Dendritic cell treated with granulocyte-macrophage colony-stimulating factor and Interleukin-4, amounts not matched to agents 40 ng/mL and 50 ng/mL, for 4 days (primary cell): Measurements from ENCODE around the gene CAPN10.
"Not testable (repeated sequence)": the region's sequence is repeated elsewhere in the genome, so short reads cannot be mapped to it uniquely, and the experiment has no call there.

Source experiments
- H3K27ac Mint-ChIP-seq: one replicate; pipeline ENCODE4 v1.8.0; 2022; ENCODE audit warnings: mild to moderate bottlenecking, mixed read lengths
- H3K27me3 Mint-ChIP-seq: one replicate; pipeline ENCODE4 v1.8.0; 2022; ENCODE audit warnings: mild to moderate bottlenecking, mixed read lengths
- H3K36me3 Mint-ChIP-seq: one replicate; pipeline ENCODE4 v1.8.0; 2022; ENCODE audit warnings: low read depth, mixed read lengths
- H3K4me1 Mint-ChIP-seq: one replicate; pipeline ENCODE4 v1.8.0; 2022; ENCODE audit warnings: low read depth, mixed read lengths
- H3K4me3 Mint-ChIP-seq: one replicate; pipeline ENCODE4 v1.8.0; 2022; ENCODE audit warnings: mild to moderate bottlenecking, moderate library complexity, mixed read lengths
- H3K9me3 Mint-ChIP-seq: one replicate; pipeline ENCODE4 v1.8.0; 2022; ENCODE audit warnings: mixed read lengths
- intact Hi-C: fragments of 100-400 bp; cut with micrococcal nuclease; formaldehyde crosslinking; loops from one replicate; pipeline ENCODE4 v1.15.0; 2022

Gene CAPN10

DNA sequence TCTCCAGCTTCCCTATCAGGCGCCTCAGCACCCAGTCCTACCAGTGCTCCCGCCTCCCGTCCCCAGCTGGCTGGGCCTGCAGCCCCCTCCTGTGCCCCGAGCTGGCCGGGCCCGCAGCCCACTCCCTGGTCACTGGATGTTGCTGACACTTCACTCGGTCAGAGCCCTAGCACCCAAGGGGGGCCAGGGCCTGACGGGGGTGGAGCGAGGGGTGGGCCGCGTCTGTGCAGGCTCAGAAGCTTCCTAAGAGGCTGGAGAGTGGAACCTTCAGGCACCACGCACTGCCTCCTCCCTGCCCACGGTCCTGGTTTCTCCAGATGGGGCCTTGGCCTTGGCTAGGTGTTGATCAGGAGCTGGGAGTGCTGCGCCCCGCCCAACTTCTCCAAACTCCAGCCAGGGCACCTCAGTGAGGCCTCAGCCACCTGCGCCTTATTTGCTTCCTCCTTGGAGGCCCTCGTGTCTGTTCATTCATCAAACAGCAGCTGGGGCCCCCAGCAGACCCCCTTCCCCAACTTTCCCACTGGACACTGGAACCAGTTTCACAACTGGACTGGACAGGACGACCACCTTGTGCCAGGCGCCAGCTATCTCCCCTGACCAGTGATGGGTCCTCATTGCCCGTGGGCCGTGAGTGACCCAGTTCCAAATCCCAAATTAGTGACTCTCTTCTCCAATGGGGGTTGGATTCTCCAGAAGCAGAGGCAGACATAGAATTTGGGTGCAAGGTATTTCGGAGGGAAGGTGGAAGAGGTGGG lies 16.7 kb downstream of the CAPN10 start:
- H3K4me1 Mint-ChIP-seq: peaks cover 30% of the 10 kb centered on the region
- no peaks in the 10 kb centered on the region for H3K27me3 Mint-ChIP-seq
- H3K36me3 Mint-ChIP-seq: peaks cover 54% of the 10 kb centered on the region
- no peak overlapping the region for H3K4me3 Mint-ChIP-seq
- H3K9me3 Mint-ChIP-seq: no peaks in the 10 kb centered on the region
- intact Hi-C loops: loop anchor here (5.0 kb wide), 1 partner anchor 34 kb away; no protein-coding TSS in a partner anchor
- H3K27ac Mint-ChIP-seq: no peak overlapping the region

- Mint-ChIP-seq H3K4me3 (no peak overlapping the region), H3K27ac (no peak overlapping the region), H3K4me1 (peaks cover 30% of the 10 kb centered on the region), H3K36me3 (peaks cover 48% of the 10 kb centered on the region), H3K27me3 (no peaks in the 10 kb centered on the region), H3K9me3 (no peaks in the 10 kb centered on the region)
- intact Hi-C loops: loop anchor here (5.0 kb wide), 1 partner anchor 33 kb away; no protein-coding TSS in a partner anchor
Measured at GRCh38 chr2:240603846-240604245, 17.3 kb downstream of the CAPN10 start.

- Mint-ChIP-seq H3K4me1 (peaks cover 30% of the 10 kb centered on the region), H3K9me3 (no peaks in the 10 kb centered on the region), H3K36me3 (peaks cover 43% of the 10 kb centered on the region), H3K27ac (peak overlapping the region; percentile 31), H3K27me3 (no peaks in the 10 kb centered on the region), H3K4me3 (peak overlapping the region; percentile 7)
- intact Hi-C loops: loop anchor here (5.0 kb wide), 1 partner anchor 33 kb away; no protein-coding TSS in a partner anchor
Measured at GRCh38 chr2:240604291-240604938, 17.9 kb downstream of the CAPN10 start.

DNA sequence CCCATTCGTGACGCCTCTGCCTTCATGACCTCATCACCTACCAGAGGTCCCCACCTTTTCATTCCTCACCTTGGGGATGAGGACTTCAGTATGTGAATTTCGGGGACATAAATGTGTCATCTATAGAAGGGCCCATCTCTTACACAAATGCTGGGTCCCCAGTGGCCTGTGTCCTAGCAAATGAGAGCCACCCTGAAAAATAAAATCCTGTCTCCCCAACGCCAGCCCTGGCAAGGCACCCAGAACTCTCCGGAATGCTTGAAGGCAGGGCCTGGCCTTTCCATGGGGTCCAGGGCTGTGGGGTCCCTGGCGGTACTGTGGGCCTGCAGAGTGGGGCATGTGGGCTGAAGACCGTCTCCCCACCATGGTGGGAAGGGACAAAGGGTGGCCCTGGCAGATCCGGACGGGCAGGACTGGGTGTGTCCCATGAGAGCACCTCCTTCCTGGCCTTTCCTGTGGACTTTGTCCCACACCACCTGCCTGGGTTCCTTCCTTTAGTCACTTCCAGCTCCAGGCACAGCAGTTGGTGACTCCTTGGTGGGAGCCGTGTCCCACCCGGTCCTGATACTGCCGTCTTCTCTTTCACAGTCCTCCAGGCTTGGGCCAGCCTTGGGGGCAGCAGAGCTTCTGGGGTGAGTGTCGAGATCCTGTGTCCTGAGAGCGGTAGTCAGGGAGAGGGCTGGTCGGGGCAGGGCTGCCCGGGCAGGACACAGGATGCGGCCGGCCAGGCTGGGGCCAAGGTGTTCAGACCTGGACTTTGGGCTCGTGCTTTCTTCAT lies 18.6 kb downstream of the CAPN10 start:
- intact Hi-C loops: loop anchor here (5.0 kb wide), 1 partner anchor 32 kb away; no protein-coding TSS in a partner anchor
- no peaks in the 10 kb centered on the region for H3K9me3 Mint-ChIP-seq
- peaks cover 36% of the 10 kb centered on the region for H3K36me3 Mint-ChIP-seq
- H3K27ac Mint-ChIP-seq: peak overlapping the region; percentile 31
- peaks cover 30% of the 10 kb centered on the region for H3K4me1 Mint-ChIP-seq
- H3K4me3 Mint-ChIP-seq: no peak overlapping the region
- H3K27me3 Mint-ChIP-seq: no peaks in the 10 kb centered on the region

DNA sequence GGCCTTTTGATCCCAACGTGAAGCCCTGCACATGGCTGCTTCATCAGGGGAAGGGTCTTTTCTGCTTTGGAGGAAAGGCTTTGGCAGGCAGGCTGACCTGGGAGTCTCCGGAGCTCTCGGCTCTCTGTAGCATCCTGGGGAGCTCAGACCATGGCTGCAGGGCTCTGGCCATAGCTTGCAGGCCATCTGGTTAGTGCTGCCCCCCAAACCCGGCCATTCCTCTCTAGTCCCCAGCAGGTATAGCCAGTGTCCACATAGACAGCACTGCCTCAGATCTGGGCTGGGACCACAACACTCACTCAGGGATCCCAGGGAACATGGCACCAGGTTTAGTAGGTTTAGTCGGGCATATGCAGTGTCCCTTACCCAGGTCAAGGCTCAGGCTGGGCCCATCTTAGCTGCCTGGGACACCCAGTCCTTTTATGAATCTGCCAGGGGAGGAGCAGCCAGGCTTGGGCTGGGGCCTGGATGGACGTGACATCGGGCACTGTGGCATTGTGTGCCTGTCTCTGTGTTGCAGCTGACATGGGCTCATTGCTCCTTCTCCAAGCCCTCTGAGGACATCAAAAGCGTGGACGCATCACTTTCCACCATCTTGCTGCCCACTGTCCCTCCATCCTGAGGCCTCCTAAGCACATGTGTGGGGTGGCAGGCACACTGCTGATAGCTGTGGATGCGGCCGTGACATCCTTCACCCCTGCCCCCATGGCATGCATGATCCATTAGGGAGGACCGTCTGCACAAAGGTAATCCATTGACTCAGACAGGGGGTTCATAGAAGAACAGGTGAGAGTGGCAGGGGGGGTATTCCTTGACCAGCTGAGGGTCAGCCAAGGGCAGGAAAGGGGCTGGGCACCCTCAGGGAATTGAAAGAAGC lies 19.6 kb downstream of the CAPN10 start:
- Mint-ChIP-seq H3K27ac (no peak overlapping the region), H3K4me1 (peaks cover 30% of the 10 kb centered on the region), H3K9me3 (no peaks in the 10 kb centered on the region), H3K27me3 (no peaks in the 10 kb centered on the region), H3K36me3 (peaks cover 26% of the 10 kb centered on the region), H3K4me3 (no peak overlapping the region)
- intact Hi-C loops: no loop called here

DNA sequence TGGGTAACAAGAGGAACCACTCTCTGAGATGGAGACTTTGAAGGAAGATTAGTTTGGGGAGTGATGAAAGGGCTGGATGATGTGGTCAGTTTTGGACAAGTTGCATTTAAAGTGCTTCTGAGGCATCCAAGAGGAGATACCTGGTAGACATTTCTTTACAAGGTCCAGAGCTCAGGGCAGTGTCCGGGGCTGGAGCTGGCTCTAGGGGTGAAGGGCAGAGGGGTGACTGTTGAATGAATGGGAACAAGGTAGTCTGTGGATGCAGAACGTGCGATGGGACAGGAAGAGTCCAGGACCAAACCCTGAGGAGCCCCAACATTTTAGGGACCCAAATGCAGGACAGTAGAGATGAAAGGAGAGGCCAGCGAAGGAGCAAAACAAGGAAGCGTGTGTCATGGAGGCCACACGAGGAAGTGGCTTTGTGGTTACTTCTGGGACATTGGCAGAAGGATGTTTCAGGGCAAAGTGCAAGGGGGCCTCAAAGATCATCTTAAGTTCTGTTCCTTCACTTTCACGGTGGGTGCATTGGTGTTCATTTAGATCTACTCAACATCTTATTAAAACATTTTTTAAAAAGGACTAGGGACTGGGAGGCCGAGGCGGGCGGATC lies 25.2 kb downstream of the CAPN10 start:
- Mint-ChIP-seq H3K9me3 (no peaks in the 10 kb centered on the region), H3K36me3 (no peaks in the 10 kb centered on the region), H3K4me3 (no peak overlapping the region), H3K27ac (no peak overlapping the region), H3K4me1 (peaks cover 7% of the 10 kb centered on the region), H3K27me3 (no peaks in the 10 kb centered on the region)
- intact Hi-C loops: loop anchor here (1.0 kb wide), 1 partner anchor 14 kb away; the partner anchor contains the start of gene GPR35

- Mint-ChIP-seq H3K27me3 (no peaks in the 10 kb centered on the region), H3K4me3 (no peak overlapping the region), H3K9me3 (no peaks in the 10 kb centered on the region), H3K36me3 (no peaks in the 10 kb centered on the region), H3K4me1 (peaks cover 3% of the 10 kb centered on the region), H3K27ac (no peak overlapping the region)
- intact Hi-C loops: no loop called here
Measured at GRCh38 chr2:240613781-240614180, 27.2 kb downstream of the CAPN10 start.

GRCh38 chr2:240614391-240614790 lies 27.9 kb downstream of the CAPN10 start:
- intact Hi-C loops: no loop called here
- Mint-ChIP-seq H3K36me3 (no peaks in the 10 kb centered on the region), H3K27me3 (no peaks in the 10 kb centered on the region), H3K9me3 (no peaks in the 10 kb centered on the region), H3K27ac (no peak overlapping the region), H3K4me1 (peaks cover 9% of the 10 kb centered on the region), H3K4me3 (no peak overlapping the region)

DNA sequence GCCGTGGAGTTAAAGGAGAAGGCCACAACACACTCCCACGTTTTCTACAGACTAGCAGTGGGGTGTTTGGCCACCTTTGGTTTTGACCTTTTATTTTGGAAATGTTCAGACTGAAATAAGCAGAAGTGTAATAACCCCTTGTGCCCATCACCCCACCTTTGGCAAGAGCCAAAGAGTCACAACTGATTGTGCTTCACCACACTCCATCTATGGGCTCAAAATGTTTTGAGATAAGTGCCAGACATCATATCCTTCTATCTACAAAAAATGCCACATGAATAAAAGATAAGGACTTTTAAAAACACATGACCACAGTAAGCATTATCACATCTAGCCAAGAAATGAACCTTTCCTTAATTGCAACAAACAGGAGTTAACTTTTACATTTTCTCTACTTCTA lies 28.9 kb downstream of the CAPN10 start:
- no peaks in the 10 kb centered on the region for H3K36me3 Mint-ChIP-seq
- peak overlapping the region; percentile 54 for H3K27ac Mint-ChIP-seq
- H3K27me3 Mint-ChIP-seq: no peaks in the 10 kb centered on the region
- H3K4me3 Mint-ChIP-seq: no peak overlapping the region
- H3K4me1 Mint-ChIP-seq: peaks cover 19% of the 10 kb centered on the region
- intact Hi-C loops: no loop called here
- H3K9me3 Mint-ChIP-seq: no peaks in the 10 kb centered on the region

DNA sequence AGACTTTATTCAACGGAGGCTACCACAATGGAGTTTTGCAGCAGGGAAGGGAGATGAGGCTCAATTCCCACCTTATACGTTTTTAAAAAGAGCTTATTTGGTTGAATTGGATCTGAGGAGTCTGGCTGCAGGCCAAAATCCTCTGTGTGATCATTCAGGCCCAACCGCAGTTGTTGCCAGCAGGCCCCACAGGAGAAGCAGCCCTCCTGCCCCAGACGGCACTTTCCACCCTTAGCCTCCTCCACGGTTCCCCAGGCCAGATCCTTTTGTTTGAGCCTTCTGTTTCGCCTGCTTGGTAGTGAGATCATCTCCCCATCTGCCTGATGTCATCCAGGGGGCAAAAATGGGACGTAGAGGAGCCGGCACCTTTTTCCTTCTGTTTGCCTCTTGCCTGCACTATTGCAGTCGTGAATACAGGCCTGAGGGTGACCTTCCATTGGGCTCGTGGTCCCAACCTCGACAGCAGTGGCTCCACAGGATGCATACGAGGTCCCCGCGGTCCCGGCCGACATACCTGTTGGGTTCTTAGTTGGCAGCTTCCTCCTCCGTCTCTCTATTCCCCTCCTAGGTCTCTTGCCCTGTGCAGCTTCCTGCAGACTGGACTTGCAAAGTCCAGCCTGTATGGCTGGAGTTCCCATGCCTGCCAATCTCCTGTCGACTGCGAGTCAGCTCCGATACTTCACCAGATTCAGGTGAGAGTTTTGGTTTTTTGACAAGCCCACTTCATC lies 29.4 kb downstream of the CAPN10 start:
- Mint-ChIP-seq H3K4me3 (no peak overlapping the region), H3K27ac (peak overlapping the region; percentile 38), H3K4me1 (peaks cover 25% of the 10 kb centered on the region), H3K36me3 (no peaks in the 10 kb centered on the region), H3K9me3 (no peaks in the 10 kb centered on the region), H3K27me3 (no peaks in the 10 kb centered on the region)
- intact Hi-C loops: no loop called here

DNA sequence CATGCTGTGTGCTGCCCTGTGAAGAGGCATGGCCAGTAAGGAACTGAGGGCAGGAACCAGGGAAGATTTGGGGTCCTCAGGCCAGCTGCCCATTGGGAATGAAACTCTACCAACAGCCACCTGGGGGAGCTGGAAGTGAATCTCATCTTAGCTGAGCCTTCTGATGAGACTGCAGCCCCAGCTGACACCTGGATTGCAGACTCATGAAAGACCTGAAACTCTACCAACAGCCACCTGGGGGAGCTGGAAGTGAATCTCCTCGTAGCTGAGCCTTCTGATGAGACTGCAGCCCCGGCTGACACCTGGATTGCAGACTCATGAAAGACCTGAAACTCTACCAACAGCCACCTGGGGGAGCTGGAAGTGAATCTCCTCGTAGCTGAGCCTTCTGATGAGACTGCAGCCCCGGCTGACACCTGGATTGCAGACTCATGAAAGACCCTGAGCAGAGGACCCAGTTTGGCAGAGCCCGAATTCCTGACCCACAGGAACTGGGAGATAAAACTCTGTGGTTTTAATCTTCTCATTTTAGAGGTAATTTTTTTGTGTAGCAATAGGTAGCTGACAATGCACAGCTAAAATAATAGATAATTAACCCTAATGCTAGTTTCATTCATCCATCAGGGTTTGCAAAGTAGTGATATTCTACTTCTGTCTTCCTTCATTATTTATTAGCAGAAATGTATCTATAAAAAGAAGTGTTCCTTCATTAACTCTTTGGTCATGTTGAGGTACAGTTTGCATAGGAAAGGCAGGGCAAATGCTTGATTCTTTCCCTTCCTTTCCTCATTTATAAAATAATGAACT lies 30.5 kb downstream of the CAPN10 start:
- H3K36me3 Mint-ChIP-seq, H3K9me3 Mint-ChIP-seq, H3K27me3 Mint-ChIP-seq, intact Hi-C loops, H3K4me3 Mint-ChIP-seq: not testable (repeated sequence)
- peaks cover 35% of the 10 kb centered on the region for H3K4me1 Mint-ChIP-seq
- peak overlapping the region; percentile 38 for H3K27ac Mint-ChIP-seq

DNA sequence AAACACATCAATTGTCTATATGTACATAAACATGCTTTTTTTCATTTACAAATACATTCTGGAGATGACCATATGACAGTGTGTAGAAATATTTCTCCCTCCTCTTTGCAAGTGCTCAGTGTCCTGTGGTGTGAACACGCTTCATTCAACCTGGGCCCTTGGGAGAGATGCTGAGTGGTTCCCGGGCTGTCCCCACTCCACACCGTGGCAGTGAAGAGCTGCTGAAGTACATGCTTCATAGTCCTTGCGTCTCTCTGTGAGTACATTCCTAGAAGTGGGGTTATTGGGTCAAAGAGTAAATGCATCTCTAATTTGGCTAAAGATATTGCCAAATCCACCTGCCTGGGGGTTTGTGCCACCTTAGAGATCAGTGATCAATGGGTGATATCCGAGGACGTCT lies 32.2 kb downstream of the CAPN10 start:
- Mint-ChIP-seq H3K36me3 (no peaks in the 10 kb centered on the region), H3K4me3 (no peak overlapping the region), H3K4me1 (peaks cover 50% of the 10 kb centered on the region), H3K27me3 (no peaks in the 10 kb centered on the region), H3K27ac (peak overlapping the region; percentile 96), H3K9me3 (no peaks in the 10 kb centered on the region)
- intact Hi-C loops: no loop called here
